Measurements from ENCODE around the gene SP9.
"Not testable (repeated sequence)": the region's sequence is repeated elsewhere in the genome, so short reads cannot be mapped to it uniquely, and the experiment has no call there.

Gene SP9

GRCh38 chr2:174341995-174342685 lies 7.4 kb downstream of the SP9 start:
- DNase-seq: peak in 1 of 42 donors; percentile 36
- intact Hi-C loops (cut with DNase I): loop anchor here (5.0 kb wide), 1 partner anchor 940 kb away; no protein-coding TSS in a partner anchor

GRCh38 chr2:174342686-174343342 lies 8.1 kb downstream of the SP9 start:
- intact Hi-C loops (cut with DNase I): loop anchor here (5.0 kb wide), 1 partner anchor 941 kb away; no protein-coding TSS in a partner anchor
- DNase-seq: peak in 8 of 42 donors; percentile 4 to 49 (median 29)

- DNase-seq: no peak
- intact Hi-C loops (cut with DNase I): loop anchor here (5.0 kb wide), 1 partner anchor 941 kb away; no protein-coding TSS in a partner anchor
Measured at GRCh38 chr2:174343343-174343622, 8.5 kb downstream of the SP9 start.

- DNase-seq: peak in 2 of 42 donors; percentile 18 to 36
Measured at GRCh38 chr2:174343623-174344455, 9.1 kb downstream of the SP9 start.

GRCh38 chr2:174344716-174345461 lies 10.1 kb downstream of the SP9 start:
- intact Hi-C loops (cut with DNase I): loop anchor here (5.0 kb wide), 1 partner anchor 943 kb away; no protein-coding TSS in a partner anchor

More at GRCh38 chr2:174343623-174344455, 9.1 kb downstream of the SP9 start:
- intact Hi-C loops (cut with DNase I): loop anchor here (5.0 kb wide), 1 partner anchor 942 kb away; no protein-coding TSS in a partner anchor

GRCh38 chr2:174350018-174350417 lies 15.3 kb downstream of the SP9 start:
- intact Hi-C loops (cut with DNase I): no loop called here
- DNase-seq: peak in 1 of 42 donors; percentile 13

More at GRCh38 chr2:174344716-174345461, 10.1 kb downstream of the SP9 start:
- DNase-seq: peak in 1 of 42 donors; percentile 39

GRCh38 chr2:174350593-174351181 lies 15.9 kb downstream of the SP9 start:
- DNase-seq: no peak
- intact Hi-C loops (cut with DNase I): no loop called here

- intact Hi-C loops (cut with DNase I): no loop called here
- DNase-seq: no peak
Measured at GRCh38 chr2:174353004-174353403, 18.2 kb downstream of the SP9 start.

GRCh38 chr2:174356347-174356746 lies 21.6 kb downstream of the SP9 start:
- DNase-seq: no peak
- intact Hi-C loops (cut with DNase I): no loop called here

- DNase-seq; intact Hi-C loops (cut with DNase I): not testable (repeated sequence)
Measured at GRCh38 chr2:174359663-174360062, 24.9 kb downstream of the SP9 start.

GRCh38 chr2:174362949-174363348 lies 28.2 kb downstream of the SP9 start:
- DNase-seq: no peak
- intact Hi-C loops (cut with DNase I): no loop called here

GRCh38 chr2:174363492-174364225 lies 28.9 kb downstream of the SP9 start:
- intact Hi-C loops (cut with DNase I): not testable (repeated sequence)

GRCh38 chr2:174364628-174365027 lies 29.9 kb downstream of the SP9 start:
- DNase-seq: no peak
- intact Hi-C loops (cut with DNase I): no loop called here

More at GRCh38 chr2:174363492-174364225, 28.9 kb downstream of the SP9 start:
- not testable (repeated sequence) for DNase-seq

GRCh38 chr2:174365571-174365970 lies 30.8 kb downstream of the SP9 start:
- intact Hi-C loops (cut with DNase I): no loop called here
- DNase-seq: peak in 5 of 42 donors; percentile 12 to 56 (median 20)

- DNase-seq: no peak
- intact Hi-C loops (cut with DNase I): no loop called here
Measured at GRCh38 chr2:174368691-174369090, 33.9 kb downstream of the SP9 start.

- DNase-seq: no peak
- intact Hi-C loops (cut with DNase I): no loop called here
Measured at GRCh38 chr2:174376967-174377366, 42.2 kb downstream of the SP9 start.

GRCh38 chr2:174383796-174384195 lies 49.0 kb downstream of the SP9 start:
- intact Hi-C loops (cut with DNase I): no loop called here
- DNase-seq: no peak

GRCh38 chr2:174385201-174385600 lies 50.4 kb downstream of the SP9 start:
- intact Hi-C loops (cut with DNase I): no loop called here
- no peak for DNase-seq

Measured in head of caudate nucleus (tissue), 42 donors.